ENCODE data around the gene CDK2AP2.
"Not testable (repeated sequence)": the region's sequence is repeated elsewhere in the genome, so short reads cannot be mapped to it uniquely, and the experiment has no call there.

CDK2AP2 gene

DNA sequence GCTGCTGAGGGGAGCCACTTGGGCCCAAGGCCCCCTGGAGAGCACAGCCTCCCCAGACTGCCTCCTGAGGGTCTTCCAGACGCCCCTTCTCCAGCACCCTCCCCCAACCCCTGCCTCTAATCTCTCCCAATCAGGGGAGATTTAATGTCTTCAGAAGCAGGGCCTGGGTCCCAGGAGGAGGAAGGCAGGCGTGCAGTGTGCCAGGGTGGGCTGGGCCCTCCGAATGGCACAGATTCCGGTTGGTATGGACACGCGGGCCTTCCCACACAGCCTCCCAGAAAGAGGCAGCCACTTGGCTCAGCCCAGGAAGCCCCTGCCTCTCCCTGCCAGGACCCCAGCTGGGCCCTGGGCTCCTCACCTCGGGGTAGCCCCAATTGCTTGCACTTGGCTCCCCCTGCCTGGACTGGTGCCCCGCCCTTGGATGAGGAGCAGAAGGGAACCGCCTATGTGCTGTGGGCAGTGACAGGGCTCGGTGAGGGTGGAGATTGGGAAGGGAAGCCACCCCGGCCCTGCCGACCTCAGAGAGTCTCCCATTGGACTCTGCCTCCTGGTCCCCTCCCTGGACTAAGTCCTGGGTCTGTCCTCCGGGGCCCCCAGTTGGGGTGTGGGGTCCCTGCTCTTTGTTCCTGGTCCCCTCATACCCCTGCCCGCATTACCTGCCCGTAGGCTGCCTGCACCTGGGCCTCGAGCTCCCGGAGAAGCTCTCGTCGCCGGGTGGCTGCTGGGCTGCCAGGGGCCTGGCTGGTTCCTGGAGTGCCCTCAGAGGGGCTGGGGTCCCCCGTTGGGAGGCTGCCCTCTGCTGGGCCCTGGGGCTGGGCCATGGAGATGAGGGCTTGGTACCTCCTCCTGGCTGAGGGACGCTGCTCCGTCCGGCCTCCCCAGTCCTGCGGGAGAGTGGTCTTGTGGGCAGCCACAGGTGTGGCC is 15.9 kb upstream of the CDK2AP2 start:
- no peak for DNase-seq

- DNase-seq, result no peak
Observed at GRCh38 chr11:67522844-67523555, 15.0 kb upstream of the CDK2AP2 start, which contains the start of gene CABP2. Gene CABP2 (minus strand): TSS chr11:67523446. CDS start chr11:67523326, 120 bp downstream.

- no peak for DNase-seq
Observed at GRCh38 chr11:67522338-67522737, 14.4 kb upstream of the CDK2AP2 start.

DNA sequence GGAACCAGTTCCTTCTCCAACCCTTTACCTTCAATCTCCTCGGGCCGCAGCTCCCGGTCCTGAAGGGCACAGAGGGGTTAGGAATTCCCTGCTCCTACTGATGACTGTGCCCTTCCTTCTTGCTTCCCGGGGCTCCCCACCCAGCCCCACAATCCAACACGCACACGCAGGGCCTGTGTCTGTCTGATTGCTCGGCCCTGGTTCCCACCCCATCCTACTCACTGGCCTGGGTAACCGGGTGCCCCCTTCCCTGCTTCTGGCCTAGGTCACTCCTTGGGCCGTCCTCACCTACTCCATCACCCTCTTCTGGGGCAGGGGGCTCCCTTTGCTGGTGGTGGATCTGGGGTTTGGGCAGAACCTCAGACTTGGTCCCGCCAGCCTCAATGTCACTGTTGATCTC is 14.0 kb upstream of the CDK2AP2 start:
- DNase-seq, result no peak

GRCh38 chr11:67520856-67521824 is 13.2 kb upstream of the CDK2AP2 start:
- no peak for DNase-seq

GRCh38 chr11:67519726-67520125 is 11.8 kb upstream of the CDK2AP2 start:
- no peak for DNase-seq

DNA sequence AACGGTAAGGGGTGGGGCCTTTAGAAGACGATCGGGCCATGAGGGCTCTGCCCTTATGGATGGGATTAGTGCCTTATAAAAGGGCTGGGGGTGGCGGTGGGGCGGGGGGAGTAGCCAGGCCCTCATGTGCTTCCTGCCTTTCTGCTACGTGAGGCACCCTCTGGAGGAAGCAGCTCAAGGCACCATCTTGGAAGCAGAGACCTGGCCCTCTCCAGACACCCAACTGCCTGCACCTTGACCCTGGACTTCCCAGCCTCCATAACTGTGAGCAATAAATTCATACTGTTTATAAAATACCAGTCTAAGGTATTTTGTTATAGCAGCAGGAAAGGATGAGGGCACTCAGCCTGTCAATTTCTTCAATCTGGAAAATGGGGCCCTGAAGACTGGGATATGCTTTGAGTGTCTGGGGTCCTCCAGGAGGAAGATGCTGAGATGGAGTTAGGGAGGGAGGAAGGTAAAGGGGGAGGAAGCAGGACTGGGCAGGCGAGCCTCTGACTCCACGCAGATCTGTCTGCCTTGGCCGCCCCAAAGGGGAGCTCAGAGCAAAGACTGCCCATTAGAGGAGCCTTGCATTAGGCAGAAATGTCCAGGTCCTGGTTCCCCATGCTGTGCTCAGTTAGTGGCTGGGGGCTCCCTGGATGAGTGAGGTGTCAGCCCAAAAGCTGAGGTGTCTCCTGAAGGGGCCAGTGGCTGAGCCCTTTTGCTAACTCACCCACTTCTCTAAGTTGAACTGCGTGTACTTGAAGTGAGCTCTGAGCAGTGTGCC is 10.0 kb upstream of the CDK2AP2 start:
- no peak for DNase-seq

GRCh38 chr11:67516806-67517205 is 8.8 kb upstream of the CDK2AP2 start:
- DNase-seq, result no peak

- no peak for DNase-seq
Observed at GRCh38 chr11:67514116-67514515, 6.2 kb upstream of the CDK2AP2 start.

DNA sequence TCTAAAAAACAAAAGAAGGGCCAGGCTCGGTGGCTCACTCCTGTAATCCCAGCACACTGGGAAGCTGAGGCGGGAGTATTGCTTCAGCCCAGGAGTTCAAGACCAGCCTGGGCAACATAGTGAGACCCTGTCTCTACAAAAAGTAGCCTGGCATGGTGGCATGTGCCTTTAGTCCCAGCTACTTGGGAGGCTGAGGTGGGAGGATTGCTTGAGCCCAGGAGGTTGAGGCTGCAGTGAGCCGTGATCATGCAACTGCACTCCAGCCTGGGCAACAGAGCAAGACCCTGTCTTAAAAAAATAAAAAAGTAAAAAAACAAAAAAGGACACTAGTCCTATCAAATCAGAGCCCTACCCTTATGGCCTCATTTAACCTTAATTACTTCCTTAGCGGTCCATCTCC is 3.6 kb upstream of the CDK2AP2 start:
- DNase-seq, result not testable (repeated sequence)

DNA sequence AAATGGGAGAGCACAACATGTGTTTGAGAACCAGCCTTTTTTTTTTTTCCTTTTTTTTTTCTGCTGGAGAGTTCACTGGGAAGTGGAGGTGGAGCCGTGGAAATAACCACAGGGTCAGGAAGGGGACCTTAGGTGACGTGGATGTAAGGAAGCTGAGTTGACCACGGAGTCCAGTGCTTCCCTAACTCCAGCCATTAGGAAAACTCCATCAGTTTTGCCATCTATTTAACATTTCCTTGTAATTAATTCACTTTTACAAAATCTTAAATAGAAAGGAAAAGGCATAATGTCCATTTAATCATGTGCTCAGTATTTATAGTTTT is 2.0 kb upstream of the CDK2AP2 start:
- DNase-seq, result no peak

GRCh38 chr11:67508486-67509121 is 642 bp upstream of the CDK2AP2 start:
- DNase-seq, result peak; percentile 95 to 97

- no peak for DNase-seq
Observed at GRCh38 chr11:67507242-67507863, 609 bp downstream of the CDK2AP2 start.

GRCh38 chr11:67506426-67507051 is 1.4 kb downstream of the CDK2AP2 start:
- DNase-seq, result no peak

- peak; percentile 95 for DNase-seq
Observed at GRCh38 chr11:67505605-67506396, 2.2 kb downstream of the CDK2AP2 start.

DNA sequence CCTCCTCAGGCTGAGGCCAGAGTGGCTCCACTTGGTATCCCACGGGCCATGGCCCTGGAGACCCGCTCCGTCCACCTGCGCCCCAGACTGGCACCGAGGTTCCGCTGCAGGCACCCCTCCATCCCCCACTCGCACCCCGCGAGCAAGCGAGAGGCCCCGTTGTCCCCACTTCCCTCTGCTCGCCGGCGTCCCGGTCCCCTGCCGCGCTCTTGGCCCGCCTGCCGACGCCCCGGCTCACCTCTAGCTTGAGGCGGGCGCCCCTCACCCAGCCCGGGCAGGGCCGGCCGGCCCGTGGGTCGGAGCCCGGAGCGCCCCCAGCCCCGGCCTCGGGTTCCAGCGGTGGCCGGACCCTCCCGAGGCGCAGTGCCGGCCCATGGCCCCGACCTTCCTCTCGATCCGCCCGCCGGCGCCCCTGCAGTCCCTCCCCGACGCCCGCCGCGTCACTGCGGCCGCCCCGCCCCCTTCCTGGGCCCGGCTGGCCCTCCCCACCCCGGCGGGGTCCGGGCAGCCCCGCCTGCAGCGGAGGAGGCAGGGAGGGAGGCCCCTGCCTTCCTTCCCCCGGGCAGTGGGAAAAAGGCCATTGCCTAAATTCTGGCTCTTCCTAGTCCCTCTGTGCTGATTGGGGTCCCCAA is 2.9 kb downstream of the CDK2AP2 start, which contains the start of gene PITPNM1:
Gene PITPNM1, minus strand, starts transcription at position 414 of the 632 bp plus-strand sequence. CDS start 1,183 bp downstream, outside the sequence.
- peak; percentile 34 to 58 for DNase-seq

GRCh38 chr11:67504005-67504949 is 3.7 kb downstream of the CDK2AP2 start:
- DNase-seq, result peak in 1 of 2 experiments; percentile 35

All from SW 1271 (cell line).